ENCODE data around the gene IL15RA.

- TF ChIP-seq CTCF (IDR thresholded peaks at IDR 0.05) (no peak), EP300 (IDR thresholded peaks at IDR 0.05) (no peak), POLR2AphosphoS5 (IDR thresholded peaks at IDR 0.05) (no peak), POLR2A (IDR thresholded peaks at IDR 0.05) (no peak)
Observed at GRCh38 chr10:5959581-5960069, 17.7 kb downstream of the IL15RA start.
